D721Med (cell line): Measurements from ENCODE around the gene TNFAIP1.
A peak's percentile ranks its signal among the peaks of the same experiment; 100 is the strongest.

Source experiments
- DNase-seq: peaks from one replicate; pipeline ENCODE4 v3.0.0; 2011; ENCODE audit warnings: low spot score; ENCODE audit not compliant: insufficient read length
- FAIRE-seq: peaks from 2 replicates; lab custom pipeline; 2011; peaks lifted over from hg19 to GRCh38; lab: Jason Lieb, UNC
- TF ChIP-seq, protein P1 (sequence below): IDR thresholded peaks from 2 replicates; pipeline ENCODE4 v1.5.1; 2012; ENCODE audit warnings: mild to moderate bottlenecking, control low read depth; ENCODE audit not compliant: insufficient read depth; ENCODE audit errors: missing control alignments

TNFAIP1 gene

DNA sequence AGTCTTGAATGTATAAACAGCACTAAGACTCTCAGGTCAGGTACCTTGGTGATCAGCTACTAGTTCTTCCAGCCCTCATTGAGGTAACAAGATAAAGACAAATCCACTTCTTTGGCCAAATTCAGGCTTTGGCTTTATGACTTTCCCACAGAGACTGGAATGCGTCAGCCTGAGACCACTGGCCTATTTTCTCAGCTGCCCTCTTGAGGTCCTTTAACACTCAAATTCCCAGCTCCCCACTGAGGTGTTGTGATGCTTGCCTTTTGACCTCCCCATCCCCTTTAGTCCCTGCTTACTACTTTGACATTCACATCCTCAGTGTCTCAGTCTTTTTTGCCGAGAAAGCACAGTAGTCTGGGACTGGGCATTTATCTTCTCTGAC lies 10.6 kb downstream of the TNFAIP1 start:
- FAIRE-seq, result no peak
- no peak for DNase-seq

DNA sequence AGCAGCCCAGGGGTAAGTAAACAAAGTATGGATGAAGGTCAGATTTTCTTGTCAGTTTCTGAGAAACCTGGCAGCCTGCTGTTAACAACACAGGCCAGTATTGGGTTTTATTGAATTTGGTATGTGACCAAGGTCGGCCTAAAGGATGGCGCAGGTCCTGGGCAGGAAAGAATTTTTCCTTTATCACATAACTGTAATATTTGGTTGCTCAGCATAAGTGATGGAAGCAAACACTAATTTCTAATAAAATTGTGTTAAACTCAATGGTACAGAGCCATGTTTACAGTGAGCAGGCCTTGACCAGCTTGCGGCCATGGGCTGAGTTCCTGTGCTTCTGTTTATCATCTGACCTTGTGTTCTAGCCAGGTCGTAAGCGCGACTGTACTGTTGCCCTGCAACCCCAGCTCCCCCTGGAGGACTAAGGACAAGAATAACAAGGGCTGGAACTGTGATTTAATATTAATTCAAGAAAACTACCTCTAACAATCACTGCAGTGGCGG lies 11.2 kb downstream of the TNFAIP1 start:
- no peak for DNase-seq
- FAIRE-seq, result no peak

More for the DNA sequence above, 10.6 kb downstream of the TNFAIP1 start:
- TF ChIP-seq, protein P1, sequence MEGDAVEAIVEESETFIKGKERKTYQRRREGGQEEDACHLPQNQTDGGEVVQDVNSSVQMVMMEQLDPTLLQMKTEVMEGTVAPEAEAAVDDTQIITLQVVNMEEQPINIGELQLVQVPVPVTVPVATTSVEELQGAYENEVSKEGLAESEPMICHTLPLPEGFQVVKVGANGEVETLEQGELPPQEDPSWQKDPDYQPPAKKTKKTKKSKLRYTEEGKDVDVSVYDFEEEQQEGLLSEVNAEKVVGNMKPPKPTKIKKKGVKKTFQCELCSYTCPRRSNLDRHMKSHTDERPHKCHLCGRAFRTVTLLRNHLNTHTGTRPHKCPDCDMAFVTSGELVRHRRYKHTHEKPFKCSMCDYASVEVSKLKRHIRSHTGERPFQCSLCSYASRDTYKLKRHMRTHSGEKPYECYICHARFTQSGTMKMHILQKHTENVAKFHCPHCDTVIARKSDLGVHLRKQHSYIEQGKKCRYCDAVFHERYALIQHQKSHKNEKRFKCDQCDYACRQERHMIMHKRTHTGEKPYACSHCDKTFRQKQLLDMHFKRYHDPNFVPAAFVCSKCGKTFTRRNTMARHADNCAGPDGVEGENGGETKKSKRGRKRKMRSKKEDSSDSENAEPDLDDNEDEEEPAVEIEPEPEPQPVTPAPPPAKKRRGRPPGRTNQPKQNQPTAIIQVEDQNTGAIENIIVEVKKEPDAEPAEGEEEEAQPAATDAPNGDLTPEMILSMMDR, result no peak

DNA sequence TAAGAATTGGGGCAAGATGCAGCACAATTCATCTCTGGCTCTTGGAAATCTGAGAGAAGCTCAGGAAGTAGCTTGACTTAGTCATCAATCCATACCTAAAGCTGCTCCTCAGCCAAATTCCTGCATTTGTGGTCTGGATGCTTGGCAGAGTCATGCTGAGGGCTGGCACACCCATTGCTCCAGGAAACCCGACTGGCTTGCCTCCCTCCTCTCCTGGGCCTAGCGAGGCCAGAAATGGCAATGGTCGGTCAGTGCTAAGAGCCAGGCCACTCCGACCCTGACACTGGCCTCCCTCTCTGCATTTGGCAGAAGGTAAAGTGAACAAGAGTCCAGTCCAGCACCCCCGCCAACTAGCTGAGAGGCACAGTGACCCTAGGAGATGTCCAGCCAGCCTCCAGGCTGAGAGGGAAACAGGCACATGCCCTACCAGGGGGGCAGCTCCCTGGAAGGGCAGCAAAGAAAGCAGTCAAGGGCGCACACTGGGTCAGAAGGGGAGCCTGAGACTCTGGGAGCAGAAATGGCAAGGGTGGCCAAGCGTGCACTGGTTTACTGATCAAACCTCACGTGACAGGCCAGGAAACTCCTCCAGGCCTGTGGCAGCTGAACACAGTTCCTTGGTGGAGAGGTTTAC lies 11.8 kb downstream of the TNFAIP1 start:
- TF ChIP-seq, protein P1, result no peak
- DNase-seq, result no peak
- FAIRE-seq, result no peak

More for the DNA sequence above, 11.2 kb downstream of the TNFAIP1 start:
- TF ChIP-seq, protein P1, result peak; percentile 41

DNA sequence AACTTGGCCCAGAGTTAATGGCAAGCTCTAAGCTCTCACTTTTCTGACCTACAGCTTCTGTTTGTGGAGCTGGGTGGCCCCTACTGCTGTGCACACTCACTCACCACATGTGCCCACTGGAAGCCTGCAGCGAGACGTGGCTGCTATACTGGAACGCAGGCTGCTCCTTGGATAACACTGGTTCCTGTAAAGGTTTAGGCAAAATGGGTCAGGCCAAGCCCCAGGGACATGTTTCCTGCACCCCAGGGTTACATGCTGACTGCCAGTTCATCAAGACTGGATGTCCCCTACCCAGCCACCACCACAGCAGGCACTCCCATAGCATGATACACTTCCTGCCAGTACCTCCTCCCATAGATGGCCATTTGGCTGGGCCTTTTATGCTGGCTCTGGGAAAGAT lies 13.4 kb downstream of the TNFAIP1 start:
- FAIRE-seq (no peak), DNase-seq (no peak)
- TF ChIP-seq, protein P1, result no peak

DNA sequence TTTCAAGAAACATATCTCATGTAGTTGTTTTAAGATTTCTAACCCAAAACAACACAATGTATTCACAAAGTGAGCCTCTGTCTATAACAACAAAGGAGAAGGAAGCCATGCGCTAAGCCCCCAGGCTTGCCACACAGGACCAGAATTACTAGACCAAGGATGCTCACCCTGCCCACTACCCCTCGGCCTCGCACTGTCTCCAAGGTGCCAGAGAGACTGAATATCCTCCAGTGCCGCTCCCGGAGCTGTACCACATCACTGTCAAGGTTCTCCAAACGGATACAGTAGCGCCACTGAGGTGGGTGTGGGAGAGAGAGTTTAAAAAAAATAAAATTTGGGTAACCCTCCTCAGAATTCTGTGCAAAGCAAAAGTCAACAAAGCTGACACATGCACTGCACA lies 14.7 kb downstream of the TNFAIP1 start:
- DNase-seq (no peak), FAIRE-seq (no peak)
- TF ChIP-seq, protein P1, result no peak

DNA sequence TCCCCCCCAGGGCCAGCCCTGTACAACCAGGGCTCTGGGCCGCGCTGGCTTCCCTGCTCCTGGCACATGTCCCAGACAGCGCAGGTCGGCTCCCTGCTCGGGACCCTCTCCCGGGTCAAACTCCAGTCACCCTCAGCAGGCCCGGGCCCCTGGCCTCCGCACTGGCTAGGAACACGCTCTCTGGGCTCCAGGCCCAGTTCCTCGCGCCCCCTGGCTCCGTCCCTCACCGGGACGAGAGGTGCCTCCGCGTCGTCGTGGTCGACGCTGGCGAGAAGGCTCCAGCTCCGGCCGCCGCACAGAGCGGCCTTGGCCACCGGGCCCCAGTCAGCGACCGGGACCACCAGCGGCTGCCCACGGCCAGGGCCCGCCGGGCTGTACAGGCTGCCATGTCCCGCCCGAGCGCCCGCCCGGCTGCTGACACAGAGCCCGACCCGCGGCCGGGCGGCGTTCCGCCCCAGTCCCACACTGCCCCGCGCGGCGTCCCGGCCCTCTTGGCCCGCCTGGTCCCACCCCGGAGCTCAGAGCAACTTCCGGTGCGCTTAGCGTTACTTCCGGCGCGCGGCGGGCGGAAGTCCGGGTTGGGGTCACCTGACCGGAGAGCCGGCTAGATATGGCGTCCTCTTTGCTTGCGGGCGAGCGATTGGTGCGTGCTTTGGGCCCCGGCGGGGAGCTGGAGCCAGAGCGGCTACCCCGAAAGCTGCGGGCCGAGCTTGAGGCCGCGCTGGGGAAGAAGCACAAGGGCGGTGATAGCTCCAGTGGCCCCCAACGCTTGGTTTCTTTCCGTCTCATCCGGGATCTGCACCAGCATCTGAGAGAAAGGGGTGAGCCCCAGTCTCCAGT lies 21.7 kb downstream of the TNFAIP1 start, which contains the start of gene POLDIP2:
POLDIP2 (minus strand) TSS at position 467 of the 840 bp plus-strand sequence; CDS start at position 388, 79 bp downstream.
- DNase-seq, result peak; percentile 89
- no peak for FAIRE-seq
- TF ChIP-seq, protein P1, result no peak
